Stimulated activated CD4-positive, alpha-beta T cell treated with anti-CD3 and anti-CD28 coated beads, Interleukin-2, amount 100 ng/mL, for 24 hours (primary cell): Measurements from ENCODE around the gene ADAM15.

ENCODE experiments used
- DNase-seq, 2 donors: peaks; one replicate each; pipeline ENCODE4 v3.0.0-alpha.2; 2020

Gene ADAM15

GRCh38 chr1:155033524-155033923 lies 17.6 kb upstream of the ADAM15 start, which contains the start of the genes DCST1 and DCST2:
DCST1 (plus strand) TSS chr1:155033824; CDS start chr1:155034037, 213 bp downstream.
DCST2 (minus strand) TSS chr1:155033781; CDS start chr1:155033701, 80 bp downstream.
- DNase-seq = no peak

DNA sequence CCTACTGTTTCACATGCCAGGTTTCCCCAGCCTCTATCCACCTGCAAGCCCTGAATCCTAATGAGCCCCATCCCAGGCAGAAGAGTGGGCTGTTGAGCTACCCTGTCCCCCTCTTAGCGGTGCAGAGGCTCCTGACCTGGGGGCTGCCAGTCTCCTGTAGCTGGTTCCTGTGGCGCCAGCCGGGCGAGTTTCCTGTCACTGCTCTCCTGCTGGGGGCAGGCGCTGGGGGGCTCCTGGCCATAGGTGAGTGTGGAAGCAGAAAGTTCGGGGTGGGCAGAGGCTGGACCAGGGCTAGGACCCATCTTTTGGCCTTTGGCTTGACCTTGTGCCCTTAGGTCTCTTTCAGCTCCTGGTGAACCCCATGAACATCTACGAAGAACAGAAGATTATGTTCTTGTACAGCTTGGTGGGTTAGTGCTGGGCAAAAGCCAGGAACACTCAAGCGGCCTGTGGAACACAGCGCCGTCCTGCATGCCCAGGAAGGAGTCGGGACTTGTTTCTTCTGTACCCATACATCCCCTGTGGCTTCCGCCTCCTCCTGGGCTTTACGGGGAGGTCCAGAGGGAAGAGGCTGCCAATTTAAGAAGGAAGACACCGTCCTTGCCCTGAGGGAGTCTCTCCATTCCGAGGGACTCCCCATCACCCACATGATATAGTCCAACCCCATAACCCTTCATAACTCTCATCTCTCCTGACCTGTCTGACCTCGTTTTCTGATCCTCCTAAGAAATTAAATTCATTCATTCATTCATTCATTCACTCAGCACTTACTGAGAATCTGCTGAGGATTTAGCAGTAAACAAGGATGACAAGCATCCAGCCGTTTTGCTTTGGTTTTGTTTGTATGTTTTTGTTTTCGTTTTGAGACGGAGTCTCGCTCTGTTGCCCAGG lies 16.6 kb upstream of the ADAM15 start:
- no peak for DNase-seq

DNA sequence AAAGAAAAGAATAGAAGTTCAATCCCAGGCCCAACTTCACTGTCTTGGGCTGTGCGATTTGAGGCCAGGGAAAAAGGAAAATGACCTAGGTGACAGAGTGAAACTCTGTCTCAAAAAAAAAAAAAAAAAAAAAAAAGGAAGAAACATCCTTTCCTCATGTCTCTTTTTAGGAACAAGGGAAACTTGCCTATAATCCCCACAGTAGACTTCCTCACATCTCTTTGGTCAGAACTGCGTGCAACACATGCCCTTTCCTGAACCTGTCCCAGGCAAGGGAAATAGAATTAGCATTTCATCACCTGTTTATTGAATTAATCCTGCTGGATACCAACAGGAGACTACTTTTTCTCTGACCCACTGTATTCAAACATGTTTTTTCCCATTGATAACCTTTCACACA lies 15.2 kb upstream of the ADAM15 start:
- no peak for DNase-seq

DNA sequence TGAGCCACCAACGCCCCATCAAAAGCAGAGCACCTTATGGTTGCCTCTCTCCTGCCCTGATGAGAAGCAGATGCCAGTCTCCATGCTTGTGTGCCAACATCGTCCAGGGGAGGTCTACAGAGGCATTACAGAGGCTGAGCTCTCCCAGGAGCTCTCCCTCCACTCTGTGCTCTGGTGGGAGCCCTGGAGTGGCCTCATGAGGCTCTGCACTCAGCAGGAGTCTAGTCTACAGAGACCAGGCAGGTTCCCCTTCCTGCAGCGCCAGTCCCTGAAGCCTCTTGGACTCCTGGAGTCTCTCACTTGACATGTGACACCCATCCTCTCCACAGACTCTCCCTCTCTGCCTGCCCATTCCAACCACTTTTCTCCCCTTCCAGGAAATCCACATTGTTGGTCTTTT lies 14.1 kb upstream of the ADAM15 start:
- DNase-seq = no peak

- DNase-seq = no peak
These were observed 13.2 kb upstream of the ADAM15 start for GRCh38 chr1:155037851-155038441.

DNA sequence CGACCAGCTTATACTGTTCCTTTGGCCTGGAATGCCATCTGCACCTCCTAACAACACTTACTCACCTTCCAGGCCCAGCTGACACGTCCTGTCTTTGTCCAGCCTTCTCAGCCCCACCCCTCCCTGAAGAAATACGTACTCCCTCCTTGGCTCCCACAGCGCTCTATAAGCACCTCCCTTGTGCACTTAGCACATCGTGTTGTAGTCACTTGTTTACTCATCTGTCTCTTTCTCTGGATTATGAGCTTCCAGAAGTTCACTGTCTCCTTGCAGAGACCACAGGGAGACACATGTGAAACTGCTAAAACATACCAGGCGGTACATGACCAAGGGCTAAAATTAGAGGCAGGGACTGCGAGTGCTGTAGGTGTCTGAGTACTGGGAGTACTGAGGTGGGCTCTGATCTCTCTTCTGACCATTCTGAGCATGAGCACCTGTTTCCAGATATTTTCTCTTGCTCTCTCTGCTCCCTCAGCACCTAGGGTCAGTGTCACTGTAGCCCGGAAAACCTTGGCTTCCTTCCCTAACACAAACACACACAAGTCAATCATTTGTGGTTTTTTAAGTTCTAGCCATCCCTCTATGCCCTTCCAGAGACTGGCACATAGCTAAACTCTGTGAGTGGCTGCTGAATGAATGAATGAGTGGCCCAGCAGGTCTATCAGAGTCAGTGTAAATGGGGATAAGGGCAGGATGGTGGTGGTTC lies 12.4 kb upstream of the ADAM15 start:
- DNase-seq = no peak

DNA sequence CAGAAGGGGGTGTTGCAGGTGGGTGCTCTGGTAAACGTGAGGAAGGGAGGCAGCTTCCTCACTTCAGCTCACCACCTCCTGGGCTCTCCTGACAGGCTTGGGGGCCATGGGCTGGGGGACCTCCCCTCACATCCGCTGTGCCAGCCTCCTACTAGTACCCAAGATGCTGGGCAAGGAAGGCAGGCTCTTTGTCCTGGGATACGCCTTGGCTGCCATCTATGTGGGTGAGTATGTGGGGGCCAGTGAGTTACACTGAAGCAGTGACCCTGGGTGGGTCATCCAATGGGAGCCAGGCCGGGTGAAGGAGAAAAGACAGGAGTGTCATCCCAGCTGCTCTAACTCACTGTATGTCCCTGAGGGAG lies 11.8 kb upstream of the ADAM15 start:
- no peak for DNase-seq

GRCh38 chr1:155040358-155041093 lies 10.6 kb upstream of the ADAM15 start:
- DNase-seq = no peak

DNA sequence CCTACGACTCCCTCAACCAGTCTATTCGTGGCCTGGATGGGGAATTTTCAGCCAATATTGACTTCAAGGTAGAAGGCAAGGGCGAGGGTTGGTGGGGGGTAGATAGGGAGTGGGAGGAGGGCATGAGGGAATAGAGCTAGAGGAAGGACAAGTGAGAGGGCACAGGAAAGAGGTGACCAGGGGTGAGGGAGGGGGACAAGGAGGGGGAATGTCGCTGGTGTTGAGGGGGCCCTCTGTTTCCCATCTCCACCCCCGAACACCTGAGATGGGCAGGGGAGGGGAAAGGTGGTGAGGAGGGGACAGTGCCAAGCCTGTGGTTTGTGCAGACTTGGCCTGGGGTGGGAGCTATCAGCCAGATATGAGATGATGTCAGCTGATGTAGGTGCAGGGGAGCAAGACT lies 8.3 kb upstream of the ADAM15 start:
- DNase-seq = no peak

GRCh38 chr1:155043301-155043702 lies 7.8 kb upstream of the ADAM15 start:
- no peak for DNase-seq

- DNase-seq = no peak
These were observed 7.3 kb upstream of the ADAM15 start for GRCh38 chr1:155043793-155044192.

- no peak for DNase-seq
These were observed 6.8 kb upstream of the ADAM15 start for GRCh38 chr1:155044365-155044764.

DNA sequence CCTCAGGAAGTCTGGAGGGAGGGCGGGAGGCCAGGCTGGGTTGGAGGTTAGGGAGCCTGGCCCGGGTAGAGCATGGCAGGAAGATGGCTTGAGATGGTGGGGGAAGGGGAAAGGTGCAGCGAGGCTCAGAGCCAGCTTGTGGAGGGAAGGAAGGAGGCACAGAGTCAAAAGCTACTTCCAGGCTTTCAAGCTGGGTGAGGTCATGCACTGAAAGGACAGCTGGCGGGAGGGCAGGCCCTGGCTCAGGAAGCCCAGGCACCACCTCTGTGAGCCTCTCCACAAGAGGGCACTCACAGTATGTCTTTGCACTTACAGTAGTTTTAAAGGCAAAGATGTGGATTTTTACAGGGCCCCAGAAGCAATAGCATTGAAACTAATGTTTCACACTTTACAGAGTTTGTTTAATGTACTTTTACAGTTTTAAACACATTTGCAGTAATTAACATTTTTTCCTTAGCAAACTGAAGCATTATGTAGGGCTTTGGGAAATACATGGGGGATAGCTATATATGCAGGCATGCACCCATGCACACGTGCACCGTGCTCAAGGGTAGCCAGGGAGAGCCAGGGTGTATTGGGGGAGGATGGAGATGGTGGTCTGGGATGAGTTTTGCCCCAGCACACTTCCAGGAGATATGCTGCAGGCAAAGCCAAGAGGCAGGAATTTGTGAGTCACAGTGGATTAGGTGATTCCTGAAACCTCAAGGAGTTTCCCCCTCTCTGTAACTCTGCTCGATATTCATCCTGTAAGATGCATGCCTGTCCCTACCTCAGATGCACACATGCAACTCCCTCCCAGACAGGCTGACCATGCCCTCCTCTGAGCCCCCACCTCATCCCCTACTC lies 6.1 kb upstream of the ADAM15 start:
- DNase-seq = peak; percentile 60 to 64

DNA sequence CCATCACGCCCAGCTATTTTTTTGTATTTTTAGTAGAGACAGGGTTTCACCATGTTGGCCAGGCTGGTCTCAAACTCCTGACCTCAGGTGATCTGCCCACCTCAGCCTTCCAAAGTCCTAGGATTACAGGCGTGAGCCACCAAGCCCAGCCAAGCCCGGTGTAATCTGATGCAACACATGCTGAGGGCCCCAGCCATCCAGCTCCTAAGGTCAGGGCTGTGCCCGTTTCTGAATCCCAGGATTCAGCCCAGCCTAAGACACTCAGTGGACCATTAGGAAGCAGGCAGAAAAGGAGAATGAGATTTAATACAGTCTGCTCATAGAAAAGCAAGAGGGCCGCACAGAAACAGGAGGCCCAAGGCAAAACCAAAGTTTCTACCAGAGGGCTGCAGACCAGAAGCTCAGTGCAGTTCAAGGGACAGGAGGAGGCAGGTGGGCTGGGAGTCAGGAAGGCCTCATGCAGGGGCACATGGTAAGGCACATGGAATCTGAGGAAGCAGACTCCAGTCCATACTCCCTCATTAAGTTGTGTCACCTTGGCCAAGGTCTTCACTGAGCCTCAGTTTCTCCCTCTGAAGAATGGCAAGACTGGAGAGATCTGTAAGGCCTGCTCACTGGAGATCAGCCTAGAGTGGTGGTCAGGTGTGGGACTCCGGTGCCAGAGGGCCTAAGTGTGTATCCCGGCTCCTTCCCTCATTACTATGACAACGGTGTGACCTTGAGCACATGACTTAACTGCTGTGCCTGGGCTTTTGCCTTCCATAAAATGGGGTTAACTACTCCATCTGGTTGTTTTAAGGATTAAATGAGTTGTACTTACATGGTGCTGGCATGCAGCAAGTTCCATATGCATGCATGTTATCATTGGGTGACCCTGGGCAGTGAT lies 2.4 kb upstream of the ADAM15 start:
- no peak for DNase-seq

GRCh38 chr1:155049651-155050559 lies 1.2 kb upstream of the ADAM15 start:
- peak in 1 of 2 donors; percentile 24 for DNase-seq

- DNase-seq = no peak
These were observed 243 bp downstream of the ADAM15 start for GRCh38 chr1:155051342-155051776.

DNA sequence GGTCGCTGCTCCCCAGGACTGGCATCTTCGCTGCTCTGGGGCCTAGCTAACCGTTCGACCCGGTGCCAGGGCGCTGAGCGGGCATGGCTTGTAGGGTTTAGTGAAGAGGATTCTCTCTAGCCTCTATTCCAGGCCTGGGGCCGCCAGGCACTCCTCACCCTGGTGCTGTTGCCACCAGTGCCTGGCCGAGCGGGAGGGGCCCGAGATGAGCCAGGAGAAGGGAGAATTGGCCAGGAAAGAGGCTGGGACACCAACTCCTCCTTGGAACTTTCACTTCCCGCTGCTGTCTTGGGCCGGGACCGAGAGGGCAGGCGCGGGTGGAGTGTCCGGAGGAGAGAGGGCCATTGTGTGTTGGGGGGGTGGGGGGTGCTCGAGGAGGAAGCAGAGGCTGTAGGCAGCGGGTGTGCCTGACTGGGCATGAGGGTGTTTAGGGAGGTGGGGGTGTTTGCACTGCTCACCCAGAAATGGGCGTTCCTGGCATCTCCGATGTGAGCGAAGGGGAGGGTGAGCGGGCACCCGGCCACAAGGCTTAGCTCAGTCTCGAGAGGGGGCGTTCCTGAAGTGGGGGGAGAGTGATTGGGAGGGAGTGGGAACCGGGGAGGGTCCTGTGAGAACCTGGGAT lies 772 bp downstream of the ADAM15 start:
- peak; percentile 49 to 53 for DNase-seq

GRCh38 chr1:155052439-155053395 lies 1.6 kb downstream of the ADAM15 start:
- DNase-seq = peak; percentile 30 to 41
